Hematopoietic multipotent progenitor cell treated with erythropoietin and hydrocortisone succinate and interleukin-3 and kit ligand, for 15 days (in vitro differentiated cells): ENCODE data around the gene VTI1A.

Experiments used
- DNase-seq: peaks from one replicate; pipeline ENCODE4 v3.0.0-alpha.2; 2015; ENCODE audit warnings: low spot score

Gene VTI1A

GRCh38 chr10:112784022-112784461 lies 337.0 kb downstream of the VTI1A start:
- DNase-seq, result no peak

- no peak for DNase-seq
These were observed 338.1 kb downstream of the VTI1A start for GRCh38 chr10:112785089-112785488.

DNA sequence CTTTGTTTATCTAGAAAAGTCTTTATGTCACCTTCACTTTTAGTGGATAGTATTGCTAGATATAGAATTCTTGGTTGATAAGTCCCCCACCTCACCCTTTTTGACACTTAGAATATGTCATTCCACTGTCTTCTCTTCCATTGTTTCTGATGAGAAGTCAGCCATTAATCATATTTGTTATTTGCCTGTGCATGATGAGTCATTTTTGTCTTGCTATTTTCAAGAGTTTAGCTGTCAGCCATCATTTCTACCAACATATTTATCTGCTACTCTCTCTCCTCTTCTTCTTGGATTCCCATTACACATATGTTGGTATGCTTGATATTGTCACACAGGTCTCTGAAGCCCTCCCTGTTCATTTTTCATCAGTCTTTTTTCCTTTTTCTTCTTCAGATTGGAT lies 342.2 kb downstream of the VTI1A start:
- DNase-seq, result no peak

DNA sequence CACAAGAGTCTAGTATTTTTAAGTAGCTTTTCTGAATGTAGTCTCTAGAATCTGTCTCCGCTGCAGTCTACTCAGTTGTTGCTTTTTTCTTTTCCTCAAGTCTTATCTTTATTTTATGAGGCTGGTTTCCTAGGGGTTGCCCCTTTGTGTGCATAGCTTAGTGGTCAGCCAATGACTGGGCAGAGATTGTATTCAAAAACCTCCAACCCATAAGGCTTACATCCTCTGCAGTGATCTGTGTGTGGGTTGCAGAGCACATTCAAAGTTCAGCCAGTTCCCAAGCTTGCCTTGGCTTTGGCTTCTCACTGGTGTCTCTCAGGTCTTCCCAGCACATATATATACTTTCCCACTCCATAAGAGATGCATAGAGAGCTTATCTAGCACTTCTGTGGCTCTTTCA lies 343.0 kb downstream of the VTI1A start:
- DNase-seq, result no peak

DNA sequence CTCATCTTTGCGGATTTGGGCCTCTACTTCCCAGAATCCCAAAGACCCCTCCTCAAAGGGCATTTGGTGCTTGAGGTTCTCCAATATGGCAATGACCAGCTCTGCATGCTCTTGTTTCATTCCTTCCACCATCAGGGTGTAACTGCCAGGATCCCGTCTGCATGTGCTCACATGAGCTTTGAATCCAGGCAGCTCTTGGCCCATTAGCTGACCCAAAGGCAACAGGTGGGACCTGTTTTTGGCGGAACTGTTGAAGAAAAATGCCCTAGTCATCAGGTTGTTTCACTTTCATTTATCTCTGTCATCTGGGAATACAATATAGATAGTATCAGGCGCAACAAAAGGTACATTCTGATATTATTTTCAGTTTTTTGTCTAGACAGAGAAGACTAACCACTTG lies 343.9 kb downstream of the VTI1A start:
- no peak for DNase-seq

DNA sequence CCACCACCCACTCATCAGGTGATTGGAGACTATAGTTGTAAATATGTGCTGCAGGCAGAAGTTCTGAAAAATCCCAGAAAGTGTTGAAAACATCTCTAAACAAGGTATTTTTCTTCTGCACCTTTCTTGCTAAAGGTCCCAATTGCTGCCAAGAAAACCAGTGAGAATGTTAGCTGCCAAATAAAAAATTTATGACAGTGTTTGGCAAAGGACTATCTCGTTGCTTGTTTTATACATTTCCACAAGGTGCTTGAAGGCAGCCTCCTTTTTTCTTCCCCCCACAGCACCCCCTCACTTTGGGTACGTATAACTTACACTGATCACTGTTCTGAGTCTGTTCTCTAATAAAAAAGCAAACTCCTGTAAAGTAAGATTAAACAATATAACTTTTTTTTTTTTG lies 344.4 kb downstream of the VTI1A start:
- no peak for DNase-seq

- no peak for DNase-seq
These were observed 345.6 kb downstream of the VTI1A start for GRCh38 chr10:112792487-112793201.

DNA sequence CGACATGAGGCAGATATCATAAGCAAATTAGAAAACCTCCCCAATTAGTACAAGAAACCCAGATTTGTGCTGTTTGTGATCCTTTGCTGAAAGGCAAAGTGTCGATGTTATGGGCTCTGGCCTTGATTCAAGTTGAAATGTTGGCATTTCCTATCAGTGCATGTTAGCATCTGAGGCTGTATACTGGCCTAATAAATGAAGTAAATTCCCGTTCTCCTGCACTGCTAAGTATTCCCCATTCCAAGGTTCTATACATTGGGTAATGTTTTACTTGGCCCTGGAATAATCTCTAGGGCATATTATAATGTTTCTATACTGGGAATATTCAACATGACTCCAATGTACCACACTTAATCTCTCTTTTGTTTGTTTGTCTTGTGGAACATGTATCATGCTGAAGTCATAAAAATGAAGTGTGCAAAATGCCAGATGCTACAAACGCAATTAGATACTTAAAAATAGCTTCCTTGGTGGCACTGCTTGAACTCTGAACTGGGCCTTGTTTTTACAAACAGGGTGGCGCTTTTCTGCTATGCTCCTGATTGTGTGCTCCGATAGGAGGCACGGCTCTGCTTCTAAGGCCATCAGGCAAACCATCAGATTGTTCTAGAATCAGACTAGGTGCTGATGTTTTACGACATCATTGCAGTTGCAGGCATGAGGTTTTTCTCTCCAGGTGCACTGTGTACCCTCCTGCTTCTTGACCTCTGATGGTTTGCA lies 346.3 kb downstream of the VTI1A start:
- DNase-seq, result no peak

- no peak for DNase-seq
These were observed 347.2 kb downstream of the VTI1A start for GRCh38 chr10:112794201-112794600.

DNA sequence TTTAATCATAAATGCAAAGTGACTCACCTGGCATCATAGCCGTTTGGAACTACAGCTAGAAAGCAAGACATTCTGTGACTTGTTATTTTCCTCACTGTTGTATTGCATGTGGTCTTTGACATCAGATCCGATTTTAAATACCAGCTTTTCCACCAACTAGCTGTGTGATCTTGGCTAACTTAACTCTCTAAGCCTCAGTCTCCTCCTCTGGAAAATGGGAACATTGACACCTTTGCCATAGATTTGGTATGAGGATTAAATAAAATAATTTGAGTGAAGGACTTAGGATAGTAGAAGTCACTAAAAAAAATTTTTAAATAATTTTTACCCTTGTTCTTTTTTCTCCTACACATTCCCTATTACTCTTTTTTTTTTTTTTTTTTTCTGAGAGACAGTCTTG lies 348.1 kb downstream of the VTI1A start:
- DNase-seq, result no peak

DNA sequence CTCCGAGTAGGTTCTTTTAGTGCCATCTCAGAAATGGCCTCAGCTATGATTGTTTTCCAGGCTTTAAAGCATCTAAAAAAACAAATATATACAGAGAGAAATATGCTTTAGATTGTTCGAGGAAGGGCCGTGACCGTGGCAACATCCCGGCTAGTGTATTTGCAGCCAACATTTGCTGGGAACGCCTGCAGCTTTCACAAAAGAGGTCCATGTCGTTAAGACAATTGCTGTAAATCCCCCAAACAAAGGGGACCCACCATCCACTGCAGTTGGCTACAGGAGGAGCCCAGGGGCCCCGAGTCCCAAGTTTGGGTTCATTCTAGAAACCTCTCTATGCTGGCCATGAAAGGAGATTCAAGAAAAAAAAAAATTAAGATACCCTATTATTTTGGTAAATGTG lies 350.2 kb downstream of the VTI1A start:
- DNase-seq, result no peak

DNA sequence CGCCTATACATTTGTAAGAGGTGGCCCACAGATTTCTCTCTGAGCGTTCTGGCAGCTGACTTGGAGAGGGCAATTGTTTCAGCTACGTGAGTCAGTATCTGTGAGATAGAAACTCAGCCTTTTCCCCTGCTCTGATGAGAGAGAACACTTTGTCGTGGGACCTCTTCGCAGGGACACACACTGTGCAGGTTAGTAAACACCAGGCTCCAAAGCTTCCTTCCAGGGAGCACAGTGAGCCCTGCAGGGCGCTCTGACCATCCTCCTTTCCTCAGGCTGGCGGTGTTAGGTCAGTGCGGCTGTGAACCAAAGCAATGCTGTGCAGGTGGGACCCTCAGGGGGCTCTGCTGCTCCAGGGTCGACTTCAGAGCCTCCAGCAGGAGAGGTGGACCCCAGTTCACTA lies 350.8 kb downstream of the VTI1A start:
- no peak for DNase-seq

GRCh38 chr10:112799038-112799437 lies 352.0 kb downstream of the VTI1A start:
- DNase-seq, result no peak

GRCh38 chr10:112799726-112800510 lies 352.9 kb downstream of the VTI1A start:
- no peak for DNase-seq

DNA sequence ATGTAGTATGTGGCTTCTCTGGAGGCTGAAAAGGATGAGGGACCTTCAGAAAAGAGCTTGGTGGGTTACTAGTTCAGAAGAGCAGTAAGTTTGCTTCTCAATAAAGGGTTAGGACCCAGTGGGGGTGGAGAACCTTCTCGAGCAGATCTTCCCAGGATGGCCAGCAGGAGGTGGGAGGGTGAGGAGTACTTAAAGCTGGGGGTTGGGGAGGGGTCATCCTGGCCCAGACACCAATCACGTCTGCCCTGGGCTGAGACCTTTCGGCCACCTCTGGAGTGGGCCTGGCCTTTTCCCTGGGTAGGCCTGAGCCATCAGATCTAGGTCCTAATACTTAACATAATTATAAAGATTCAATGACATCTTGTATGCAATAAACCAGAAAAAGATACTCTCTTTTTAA lies 354.0 kb downstream of the VTI1A start:
- no peak for DNase-seq

DNA sequence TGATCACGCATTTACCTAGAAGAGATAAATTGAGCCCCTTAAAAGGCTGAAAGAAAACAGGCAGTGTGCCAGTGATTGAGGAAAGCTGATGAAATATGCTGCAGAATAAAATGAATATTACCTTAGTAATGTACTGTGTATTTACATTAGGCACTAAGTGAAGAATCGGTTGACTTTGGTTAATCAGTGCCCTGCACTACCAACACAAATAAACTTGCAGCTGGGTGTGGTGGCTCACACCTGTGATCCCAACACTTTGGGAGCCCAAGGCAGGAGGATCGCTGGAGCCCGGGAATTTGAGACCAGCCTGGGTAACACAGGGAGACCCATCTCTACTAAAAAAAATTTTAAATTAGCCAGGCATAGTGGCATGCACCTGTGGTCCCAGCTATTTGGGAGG lies 354.7 kb downstream of the VTI1A start:
- DNase-seq, result no peak

- no peak for DNase-seq
These were observed 355.5 kb downstream of the VTI1A start for GRCh38 chr10:112802411-112803022.

DNA sequence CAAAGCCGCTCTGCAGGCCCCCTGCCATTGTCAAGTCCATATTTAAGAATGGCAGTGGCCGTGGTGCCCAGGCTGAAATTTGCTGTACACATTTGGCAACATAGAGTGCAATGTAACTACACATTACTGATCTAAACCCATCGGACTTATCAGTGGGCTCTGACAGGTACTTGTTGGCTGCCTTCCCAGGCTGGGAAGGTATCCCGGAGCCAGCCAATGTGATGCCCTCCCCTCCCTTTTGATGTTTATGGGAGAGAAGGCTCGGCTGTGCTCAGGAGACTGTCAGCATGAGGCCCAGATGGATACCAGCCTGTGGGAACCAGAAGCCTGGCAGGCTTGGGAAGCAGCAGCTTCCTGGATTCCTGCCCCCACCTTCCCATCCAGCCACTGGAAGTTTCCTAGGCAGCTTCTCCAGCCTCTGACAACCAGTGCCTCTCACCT lies 357.0 kb downstream of the VTI1A start:
- no peak for DNase-seq

- no peak for DNase-seq
These were observed 358.2 kb downstream of the VTI1A start for GRCh38 chr10:112805254-112805590.

- no peak for DNase-seq
These were observed 358.7 kb downstream of the VTI1A start for GRCh38 chr10:112805701-112806100.

GRCh38 chr10:112807013-112807412 lies 360.0 kb downstream of the VTI1A start:
- DNase-seq, result no peak

DNA sequence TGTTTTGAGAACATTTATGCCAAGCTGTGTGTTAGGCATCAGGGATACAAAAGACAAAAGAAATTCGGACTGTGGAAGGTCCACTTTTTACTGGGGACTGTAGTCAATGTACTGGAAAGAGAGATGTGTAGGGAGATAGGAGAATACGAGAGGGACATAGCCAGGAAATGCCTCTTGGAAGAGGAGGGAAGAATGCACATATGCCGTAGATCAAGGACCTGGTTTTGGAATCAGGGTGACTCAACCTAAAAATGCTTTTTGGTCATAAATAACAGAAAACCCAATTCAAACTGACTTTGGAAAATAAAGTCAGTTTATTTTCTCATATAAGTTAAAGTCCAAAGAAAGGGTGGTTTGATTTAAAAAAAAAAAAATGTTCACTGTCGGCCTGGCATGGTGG lies 362.7 kb downstream of the VTI1A start:
- DNase-seq, result no peak

DNA sequence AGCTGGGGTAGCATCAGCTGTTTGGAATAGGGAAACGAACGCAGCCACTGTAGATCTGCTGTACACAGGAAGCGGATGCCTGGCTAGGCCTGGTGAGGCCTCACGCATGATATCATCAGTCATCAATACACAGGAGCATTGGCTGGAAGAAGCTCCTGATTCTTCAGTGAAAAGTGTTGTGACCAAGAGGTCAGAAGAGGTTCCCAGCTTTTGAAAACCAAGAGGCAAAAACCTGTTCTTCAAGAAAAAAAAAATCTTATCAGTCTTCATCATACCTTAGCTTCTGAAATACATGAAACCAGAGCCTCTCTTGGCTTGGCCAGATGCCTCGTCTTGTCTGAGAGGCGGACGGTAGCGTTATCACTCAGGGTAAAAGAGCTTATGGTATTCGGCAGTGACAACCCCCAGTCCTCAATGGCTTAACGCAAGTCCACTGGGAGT lies 363.7 kb downstream of the VTI1A start:
- no peak for DNase-seq
